GM19023 (cell line): Measurements from ENCODE around the gene PLA2G4E.

Experiments used
- ATAC-seq: cut with Tn5 transposase; IDR thresholded peaks from one replicate; pipeline ENCODE4 v1.9.1; 2021; ENCODE audit warnings: mild to moderate bottlenecking, moderate library complexity; ENCODE audit not compliant: unreplicated experiment

PLA2G4E gene

GRCh38 chr15:42020713-42021273 is at the start of gene PLA2G4E:
PLA2G4E (minus strand) TSS chr15:42021042; CDS start chr15:42021030, 12 bp downstream.
- no peak for ATAC-seq

- ATAC-seq: no peak
These were observed 49.6 kb upstream of the PLA2G4E start for GRCh38 chr15:42070279-42070975.

GRCh38 chr15:42069496-42070278 is 48.8 kb upstream of the PLA2G4E start:
- no peak for ATAC-seq

- ATAC-seq: no peak
These were observed 48.2 kb upstream of the PLA2G4E start for GRCh38 chr15:42069025-42069424.

GRCh38 chr15:42068601-42069000 is 47.8 kb upstream of the PLA2G4E start:
- no peak for ATAC-seq

GRCh38 chr15:42066764-42067415 is 46.0 kb upstream of the PLA2G4E start:
- ATAC-seq: no peak

- no peak for ATAC-seq
These were observed 44.6 kb upstream of the PLA2G4E start for GRCh38 chr15:42065468-42065867.

GRCh38 chr15:42065033-42065432 is 44.2 kb upstream of the PLA2G4E start:
- ATAC-seq: no peak

GRCh38 chr15:42064271-42064670 is 43.4 kb upstream of the PLA2G4E start:
- ATAC-seq: no peak

GRCh38 chr15:42063122-42063848 is 42.4 kb upstream of the PLA2G4E start:
- no peak for ATAC-seq

GRCh38 chr15:42062284-42062806 is 41.5 kb upstream of the PLA2G4E start:
- no peak for ATAC-seq

- no peak for ATAC-seq
These were observed 40.0 kb upstream of the PLA2G4E start for GRCh38 chr15:42060797-42061196.

- no peak for ATAC-seq
These were observed 39.6 kb upstream of the PLA2G4E start for GRCh38 chr15:42060477-42060763.

GRCh38 chr15:42059661-42060476 is 39.0 kb upstream of the PLA2G4E start:
- ATAC-seq: no peak

GRCh38 chr15:42058791-42059190 is 37.9 kb upstream of the PLA2G4E start:
- no peak for ATAC-seq

GRCh38 chr15:42057799-42058646 is 37.2 kb upstream of the PLA2G4E start:
- ATAC-seq: no peak

- no peak for ATAC-seq
These were observed 36.3 kb upstream of the PLA2G4E start for GRCh38 chr15:42056934-42057798.

GRCh38 chr15:42053914-42054313 is 33.1 kb upstream of the PLA2G4E start:
- ATAC-seq: no peak
